ENCODE results near the gene DDX1.

DNA sequence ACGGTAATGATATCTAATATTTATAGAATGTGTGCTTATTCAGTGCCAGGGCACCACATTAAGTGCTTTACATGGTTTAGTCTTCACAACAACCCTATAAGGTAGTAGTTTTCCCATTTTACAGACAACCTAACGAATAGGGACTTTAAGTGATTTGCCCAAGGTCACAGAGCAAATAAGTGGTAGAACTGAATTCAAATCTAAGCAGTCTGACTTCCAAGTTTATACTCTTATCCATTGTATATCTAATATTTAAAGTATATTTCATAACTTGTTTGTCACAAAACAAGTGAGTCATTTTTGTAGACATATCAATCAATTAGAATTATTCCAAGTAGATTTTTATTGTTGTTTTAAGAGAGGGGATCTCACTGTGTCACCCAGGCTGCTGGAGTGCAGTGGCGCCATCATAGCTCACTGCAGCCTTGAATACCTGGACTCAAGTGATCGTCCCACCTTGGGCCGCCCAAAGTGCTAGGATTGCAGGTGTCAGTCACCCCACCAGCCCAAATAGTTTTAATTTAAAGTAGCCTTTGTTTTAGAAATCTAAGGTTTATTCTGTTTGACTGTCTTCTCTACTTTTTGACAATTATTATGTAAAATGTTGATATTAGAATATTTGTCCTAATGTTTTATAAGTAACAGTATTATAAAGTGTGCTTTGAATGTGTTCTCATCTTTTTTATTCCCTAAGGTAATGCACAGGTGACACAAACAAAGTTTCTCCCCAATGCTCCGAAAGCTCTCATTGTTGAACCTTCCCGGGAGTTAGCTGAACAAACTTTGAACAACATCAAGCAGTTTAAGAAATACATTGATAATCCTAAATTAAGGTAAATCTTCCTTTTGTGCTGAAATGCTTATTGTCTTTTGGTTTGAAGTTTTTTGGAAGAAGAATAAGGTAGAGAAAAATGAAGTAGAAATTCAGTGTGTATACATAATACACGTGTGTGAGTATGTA is 15.1 kb downstream of the DDX1 start:
- no peak for TF ChIP-seq POLR2AphosphoS5 (IDR thresholded peaks at IDR 0.05)
- TF ChIP-seq, protein P1, sequence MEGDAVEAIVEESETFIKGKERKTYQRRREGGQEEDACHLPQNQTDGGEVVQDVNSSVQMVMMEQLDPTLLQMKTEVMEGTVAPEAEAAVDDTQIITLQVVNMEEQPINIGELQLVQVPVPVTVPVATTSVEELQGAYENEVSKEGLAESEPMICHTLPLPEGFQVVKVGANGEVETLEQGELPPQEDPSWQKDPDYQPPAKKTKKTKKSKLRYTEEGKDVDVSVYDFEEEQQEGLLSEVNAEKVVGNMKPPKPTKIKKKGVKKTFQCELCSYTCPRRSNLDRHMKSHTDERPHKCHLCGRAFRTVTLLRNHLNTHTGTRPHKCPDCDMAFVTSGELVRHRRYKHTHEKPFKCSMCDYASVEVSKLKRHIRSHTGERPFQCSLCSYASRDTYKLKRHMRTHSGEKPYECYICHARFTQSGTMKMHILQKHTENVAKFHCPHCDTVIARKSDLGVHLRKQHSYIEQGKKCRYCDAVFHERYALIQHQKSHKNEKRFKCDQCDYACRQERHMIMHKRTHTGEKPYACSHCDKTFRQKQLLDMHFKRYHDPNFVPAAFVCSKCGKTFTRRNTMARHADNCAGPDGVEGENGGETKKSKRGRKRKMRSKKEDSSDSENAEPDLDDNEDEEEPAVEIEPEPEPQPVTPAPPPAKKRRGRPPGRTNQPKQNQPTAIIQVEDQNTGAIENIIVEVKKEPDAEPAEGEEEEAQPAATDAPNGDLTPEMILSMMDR (IDR thresholded peaks at IDR 0.05) = no peak
